Measurements from ENCODE around the gene ANP32B.
"Not testable (repeated sequence)": the region's sequence is repeated elsewhere in the genome, so short reads cannot be mapped to it uniquely, and the experiment has no call there.

The ANP32B gene

GRCh38 chr9:97990259-97990658, 7.1 kb downstream of the ANP32B start:
- Histone ChIP-seq H3K27me3 (ENCODE audit: control insufficient read depth, insufficient read depth, low read length) (no peaks in the 10 kb centered on the region), H3K36me3 (ENCODE audit: control insufficient read depth, insufficient read depth, low read length) (no peaks in the 10 kb centered on the region), H2AFZ (no peak overlapping the region), H3K4me3 (ENCODE audit: low read depth, low read length) (no peak overlapping the region), H3K9me3 (ENCODE audit: control insufficient read depth, low read length) (no peaks in the 10 kb centered on the region), H3K4me2 (ENCODE audit: low read length) (no peak overlapping the region), H3K9ac (no peak overlapping the region), H3K27ac (no peak overlapping the region), H3K4me1 (no peaks in the 10 kb centered on the region), H3K79me2 (peaks cover 25% of the 10 kb centered on the region)
- TF ChIP-seq CTCF (IDR thresholded peaks at IDR 0.05) = no peak

- Histone ChIP-seq H3K4me3 (ENCODE audit: low read depth, low read length) (no peak overlapping the region), H3K9me3 (ENCODE audit: control insufficient read depth, low read length) (no peaks in the 10 kb centered on the region), H3K36me3 (ENCODE audit: control insufficient read depth, insufficient read depth, low read length) (no peaks in the 10 kb centered on the region), H3K4me2 (ENCODE audit: low read length) (no peak overlapping the region), H2AFZ (no peak overlapping the region), H3K27me3 (ENCODE audit: control insufficient read depth, insufficient read depth, low read length) (no peaks in the 10 kb centered on the region), H3K9ac (no peak overlapping the region), H3K4me1 (no peaks in the 10 kb centered on the region), H3K79me2 (peaks cover 21% of the 10 kb centered on the region), H3K27ac (no peak overlapping the region)
- TF ChIP-seq CTCF (IDR thresholded peaks at IDR 0.05) = no peak
These were observed 8.7 kb downstream of the ANP32B start for GRCh38 chr9:97991818-97992217.

GRCh38 chr9:97992219-97992618, 9.1 kb downstream of the ANP32B start:
- no peaks in the 10 kb centered on the region for H3K4me1 ChIP-seq
- peaks cover 21% of the 10 kb centered on the region for H3K79me2 ChIP-seq
- H3K4me2 ChIP-seq (ENCODE audit: low read length) = no peak overlapping the region
- no peaks in the 10 kb centered on the region for H3K27me3 ChIP-seq (ENCODE audit: control insufficient read depth, insufficient read depth, low read length)
- H3K9ac ChIP-seq = no peak overlapping the region
- H2AFZ ChIP-seq = no peak overlapping the region
- H3K4me3 ChIP-seq (ENCODE audit: low read depth, low read length) = no peak overlapping the region
- TF ChIP-seq CTCF (IDR thresholded peaks at IDR 0.05) = no peak
- H3K9me3 ChIP-seq (ENCODE audit: control insufficient read depth, low read length) = no peaks in the 10 kb centered on the region
- no peaks in the 10 kb centered on the region for H3K36me3 ChIP-seq (ENCODE audit: control insufficient read depth, insufficient read depth, low read length)
- no peak overlapping the region for H3K27ac ChIP-seq

GRCh38 chr9:97993000-97993399, 9.9 kb downstream of the ANP32B start:
- TF ChIP-seq CTCF (IDR thresholded peaks at IDR 0.05) = no peak
- Histone ChIP-seq H3K79me2 (peaks cover 22% of the 10 kb centered on the region), H3K27me3 (ENCODE audit: control insufficient read depth, insufficient read depth, low read length) (no peaks in the 10 kb centered on the region), H3K4me2 (ENCODE audit: low read length) (no peak overlapping the region), H3K36me3 (ENCODE audit: control insufficient read depth, insufficient read depth, low read length) (no peaks in the 10 kb centered on the region), H3K4me1 (no peaks in the 10 kb centered on the region), H3K27ac (no peak overlapping the region), H3K9me3 (ENCODE audit: control insufficient read depth, low read length) (no peaks in the 10 kb centered on the region), H3K4me3 (ENCODE audit: low read depth, low read length) (no peak overlapping the region), H2AFZ (no peak overlapping the region), H3K9ac (no peak overlapping the region)

GRCh38 chr9:97994703-97995102, 11.6 kb downstream of the ANP32B start:
- Histone ChIP-seq H3K36me3 (ENCODE audit: control insufficient read depth, insufficient read depth, low read length) (no peaks in the 10 kb centered on the region), H3K4me2 (ENCODE audit: low read length) (no peak overlapping the region), H2AFZ (no peak overlapping the region), H3K4me3 (ENCODE audit: low read depth, low read length) (no peak overlapping the region), H3K9ac (no peak overlapping the region), H3K4me1 (no peaks in the 10 kb centered on the region), H3K79me2 (peaks cover 18% of the 10 kb centered on the region), H3K27me3 (ENCODE audit: control insufficient read depth, insufficient read depth, low read length) (no peaks in the 10 kb centered on the region), H3K27ac (no peak overlapping the region), H3K9me3 (ENCODE audit: control insufficient read depth, low read length) (no peaks in the 10 kb centered on the region)
- TF ChIP-seq CTCF (IDR thresholded peaks at IDR 0.05) = no peak

GRCh38 chr9:97996676-97997075, 13.5 kb downstream of the ANP32B start:
- peaks cover 14% of the 10 kb centered on the region for H3K79me2 ChIP-seq
- H3K9ac ChIP-seq; H3K4me1 ChIP-seq; H3K9me3 ChIP-seq (ENCODE audit: control insufficient read depth, low read length); H3K27ac ChIP-seq; H3K4me3 ChIP-seq (ENCODE audit: low read depth, low read length); H3K27me3 ChIP-seq (ENCODE audit: control insufficient read depth, insufficient read depth, low read length); H3K36me3 ChIP-seq (ENCODE audit: control insufficient read depth, insufficient read depth, low read length); H2AFZ ChIP-seq; H3K4me2 ChIP-seq (ENCODE audit: low read length): not testable (repeated sequence)

Data from parathyroid adenoma (tissue), 2 donors.